ENCODE measurements around the gene MICU1.
"Not testable (repeated sequence)": the region's sequence is repeated elsewhere in the genome, so short reads cannot be mapped to it uniquely, and the experiment has no call there.

MICU1 gene

GRCh38 chr10:72328045-72328828 is 297.6 kb downstream of the MICU1 start:
- DNase-seq (ENCODE audit: low read depth): no peak

DNA sequence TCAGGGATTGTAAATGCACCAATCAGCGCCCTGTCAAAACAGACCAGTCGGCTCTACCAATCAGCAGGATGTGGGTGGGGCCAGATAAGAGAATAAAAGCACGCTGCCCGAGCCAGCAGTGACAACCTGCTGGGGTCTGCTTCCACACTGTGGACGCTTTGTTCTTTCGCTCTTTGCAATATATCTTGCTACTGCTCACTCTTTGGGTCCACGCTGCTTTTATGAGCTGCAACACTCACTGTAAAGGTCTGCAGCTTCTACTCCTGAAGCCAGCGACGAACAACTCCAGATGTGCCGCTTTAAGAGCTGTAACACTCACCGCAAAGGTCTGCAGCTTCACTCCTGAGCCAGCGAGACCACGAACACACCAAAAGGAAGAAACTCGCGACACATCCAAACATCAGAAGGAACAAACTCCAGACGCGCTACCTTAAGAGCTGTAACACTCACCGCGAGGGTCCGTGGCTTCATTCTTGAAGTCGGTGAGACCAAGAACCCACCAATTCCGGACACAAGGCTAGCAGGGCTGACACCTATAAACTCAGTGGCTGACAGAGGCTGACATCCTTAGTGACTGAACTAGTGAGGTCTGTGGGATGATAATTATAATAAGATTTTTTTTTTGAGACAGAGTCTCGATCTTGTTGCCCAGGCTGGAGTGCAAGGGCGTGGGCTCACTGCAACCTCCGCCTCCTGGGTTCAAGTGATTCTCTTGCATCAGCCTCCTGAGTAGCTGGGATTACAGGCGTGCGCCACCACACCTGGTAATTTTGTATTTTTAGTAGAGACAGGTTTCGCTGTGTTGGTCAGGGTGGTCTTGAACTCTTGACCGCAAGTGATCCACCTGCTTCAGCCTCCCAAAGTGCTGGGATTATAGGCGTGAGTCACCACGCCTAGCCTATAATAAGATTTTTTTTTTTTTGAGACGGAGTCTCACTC is 298.9 kb downstream of the MICU1 start:
- peak; percentile 32 for DNase-seq (ENCODE audit: low read depth)

DNA sequence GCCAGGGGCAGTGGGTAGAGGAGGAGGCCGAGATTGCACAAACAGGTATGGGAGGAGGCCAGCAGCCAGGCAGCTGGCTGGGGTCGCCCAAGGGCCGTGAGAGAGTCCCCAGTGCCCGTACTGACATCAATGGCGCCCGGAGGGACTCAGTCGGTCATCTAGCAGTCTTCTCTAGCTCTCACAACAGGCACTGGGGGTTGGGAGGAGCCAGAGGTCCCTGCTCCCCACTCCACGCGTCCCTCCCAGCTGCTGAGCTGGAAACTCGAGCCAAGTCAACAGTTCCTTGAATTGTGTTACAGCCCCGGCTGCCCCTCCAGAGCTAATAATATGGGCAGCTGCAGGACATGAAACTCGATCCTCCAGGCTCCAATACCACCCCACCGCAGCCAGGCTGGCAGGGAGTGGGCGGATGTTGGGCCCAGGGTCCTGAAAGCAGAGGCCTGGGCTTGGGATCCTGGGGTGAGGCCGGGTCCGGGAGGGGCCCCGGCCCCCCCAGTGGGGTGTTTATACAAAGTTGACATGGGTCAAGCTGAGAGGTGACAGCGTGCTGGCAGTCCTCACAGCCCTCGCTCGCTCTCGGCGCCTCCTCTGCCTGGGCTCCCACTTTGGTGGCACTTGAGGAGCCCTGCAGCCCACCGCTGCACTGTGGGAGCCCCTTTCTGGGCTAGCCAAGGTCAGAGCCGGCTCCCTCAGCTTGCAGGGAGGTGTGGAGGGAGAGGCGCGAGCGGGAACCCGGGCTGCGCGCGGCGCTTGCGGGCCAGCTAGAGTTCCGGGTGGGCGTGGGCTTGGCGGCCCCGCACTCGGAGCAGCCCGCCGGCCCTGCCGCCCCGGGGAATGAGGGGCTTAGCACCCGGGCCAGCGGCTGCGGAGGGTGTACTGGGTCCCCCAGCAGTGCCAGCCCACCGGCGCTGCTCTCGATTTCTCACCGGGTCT is 300.4 kb downstream of the MICU1 start:
- not testable (repeated sequence) for DNase-seq (ENCODE audit: low read depth)

DNA sequence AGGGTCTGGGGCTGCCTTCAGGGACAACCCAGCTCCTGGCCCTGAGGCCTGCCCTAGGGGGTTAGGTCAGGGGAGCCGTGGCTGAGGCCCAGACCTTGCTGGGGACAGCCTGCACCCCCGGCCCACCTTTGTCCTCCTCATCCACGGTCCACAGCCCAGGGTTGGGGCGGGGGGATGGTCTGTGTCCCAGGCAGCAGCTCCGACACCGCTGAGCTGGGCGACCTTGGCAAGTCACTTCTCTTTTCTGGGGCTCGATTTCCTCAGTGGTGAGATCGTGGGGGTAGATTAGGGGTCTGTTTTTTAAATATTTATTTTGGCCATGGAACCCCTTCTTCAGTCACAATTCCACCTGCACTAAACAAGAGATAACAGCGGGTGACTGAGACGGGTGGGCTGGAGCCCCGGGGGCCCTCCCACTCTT is 302.1 kb downstream of the MICU1 start:
- DNase-seq (ENCODE audit: low read depth): no peak

- no peak for DNase-seq (ENCODE audit: low read depth)
Measured at GRCh38 chr10:72323108-72323749, 302.6 kb downstream of the MICU1 start.

DNA sequence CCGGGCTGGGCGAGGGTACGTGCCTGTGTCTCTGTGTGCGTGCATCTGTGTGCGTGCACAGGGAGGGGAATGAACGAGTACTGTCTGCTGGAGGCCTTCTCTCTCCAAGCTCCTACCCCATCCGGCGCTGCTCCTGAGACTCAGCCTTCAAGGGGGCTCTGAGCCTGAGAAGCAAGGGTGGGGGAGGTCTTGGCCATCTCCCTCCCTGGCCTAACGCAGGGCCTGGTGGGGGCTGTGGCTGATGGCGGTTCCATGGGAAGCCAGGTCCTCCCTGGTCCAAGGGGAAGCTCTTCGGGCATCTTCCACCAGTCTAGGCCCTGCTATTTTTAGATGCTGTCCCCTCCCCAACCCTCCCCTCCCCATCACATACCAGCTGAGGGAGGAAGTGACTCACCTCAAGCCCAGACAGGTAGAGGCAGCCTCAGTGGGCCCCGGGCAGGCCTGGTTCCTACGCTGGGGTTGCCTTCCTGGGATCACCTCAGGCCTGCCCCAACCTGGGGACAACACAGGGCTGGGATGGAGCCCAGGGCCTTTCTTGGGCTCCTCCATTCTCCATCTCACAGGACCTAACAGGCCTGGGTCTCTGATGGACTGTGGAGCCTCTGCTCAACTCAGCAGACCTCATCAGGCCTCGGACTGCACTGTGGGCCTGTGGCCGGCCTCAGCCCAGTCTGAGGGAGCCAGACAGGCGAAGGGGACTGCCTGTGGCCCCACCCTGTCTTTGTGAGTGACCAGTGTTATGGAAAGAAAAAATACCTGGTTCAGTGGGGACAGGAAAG is 303.4 kb downstream of the MICU1 start:
- DNase-seq (ENCODE audit: low read depth): peak; percentile 62

DNA sequence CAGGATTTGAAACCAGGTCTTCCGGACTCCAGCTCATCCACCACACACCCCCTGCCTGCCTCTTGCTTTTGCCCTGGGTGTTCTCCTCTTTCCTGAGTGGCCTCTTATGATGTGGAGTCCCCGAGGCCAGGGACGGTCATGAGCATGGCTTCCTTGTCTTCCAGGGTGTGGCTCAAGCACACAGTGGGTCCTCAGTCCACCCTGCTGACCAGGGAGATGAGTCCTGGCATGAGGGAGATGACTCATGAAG is 303.9 kb downstream of the MICU1 start:
- no peak for DNase-seq (ENCODE audit: low read depth)

DNA sequence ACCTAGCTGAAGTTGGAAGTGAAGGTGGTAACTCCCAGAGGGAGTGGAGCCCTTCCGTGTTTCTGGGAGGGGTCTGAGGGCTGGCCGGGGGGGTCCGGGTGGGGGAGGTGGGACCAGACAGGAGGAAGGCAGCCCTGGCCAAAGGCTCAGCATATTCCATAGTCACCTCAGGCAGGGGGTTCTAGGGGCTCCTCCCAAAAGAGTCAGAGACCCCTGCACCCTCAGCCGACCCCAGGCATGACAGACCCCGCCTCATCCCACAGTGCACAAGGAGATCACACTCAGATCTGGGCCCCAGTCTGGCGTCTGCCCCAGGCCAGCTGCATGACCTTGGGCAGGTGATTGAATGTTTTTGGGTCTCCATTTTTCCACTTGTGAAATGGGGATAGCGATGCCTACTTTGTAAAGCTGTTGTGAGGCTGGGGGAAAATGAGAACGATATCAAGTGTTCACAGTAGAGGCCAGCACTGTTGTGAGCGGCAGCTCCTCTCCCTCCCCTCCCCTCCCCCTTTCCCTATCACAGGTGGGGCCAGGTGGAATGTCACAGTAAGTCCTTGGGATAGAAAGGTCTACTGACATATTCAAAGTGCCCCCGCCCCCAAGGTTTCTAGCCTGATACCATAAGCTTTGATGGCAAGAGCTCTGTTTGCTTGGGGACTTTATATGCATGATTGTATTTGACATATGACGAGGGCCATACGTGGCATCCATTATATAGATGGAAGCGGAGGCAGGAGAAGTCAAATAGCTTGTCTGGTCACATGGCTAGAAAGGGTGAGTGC is 304.4 kb downstream of the MICU1 start:
- no peak for DNase-seq (ENCODE audit: low read depth)

GRCh38 chr10:72320676-72321247 is 305.1 kb downstream of the MICU1 start:
- DNase-seq (ENCODE audit: low read depth): peak; percentile 46

GRCh38 chr10:72319416-72320254 is 306.2 kb downstream of the MICU1 start:
- DNase-seq (ENCODE audit: low read depth): peak; percentile 76

- DNase-seq (ENCODE audit: low read depth): no peak
Measured at GRCh38 chr10:72318418-72319262, 307.2 kb downstream of the MICU1 start.

Measured in T follicular helper cell (primary cell).